Measurements from ENCODE around the gene CD47. TPM values are rescaled to one million over a fixed set of nuclear protein-coding genes. Genes with fewer than 3 reads are reported as not detected.

CD47 gene
- total RNA-seq, 1 donor = 212 TPM

Other genes with a start within 250 kb of the CD47 start
- gene IFT57, start 131.4 kb upstream of the CD47 start, total RNA-seq = 97.0 TPM
- gene HHLA2, start 205.5 kb upstream of the CD47 start, total RNA-seq = 0.31 TPM

Data from mononuclear cell (primary cell).